Hepatic stellate cell (primary cell): ENCODE results near the gene STX5.
"Not testable (repeated sequence)": the region's sequence is repeated elsewhere in the genome, so short reads cannot be mapped to it uniquely, and the experiment has no call there.

ENCODE experiments used
- DNase-seq: peaks from one replicate; pipeline ENCODE4 v3.0.0; 2011; ENCODE audit warnings: low spot score

The STX5 gene

DNA sequence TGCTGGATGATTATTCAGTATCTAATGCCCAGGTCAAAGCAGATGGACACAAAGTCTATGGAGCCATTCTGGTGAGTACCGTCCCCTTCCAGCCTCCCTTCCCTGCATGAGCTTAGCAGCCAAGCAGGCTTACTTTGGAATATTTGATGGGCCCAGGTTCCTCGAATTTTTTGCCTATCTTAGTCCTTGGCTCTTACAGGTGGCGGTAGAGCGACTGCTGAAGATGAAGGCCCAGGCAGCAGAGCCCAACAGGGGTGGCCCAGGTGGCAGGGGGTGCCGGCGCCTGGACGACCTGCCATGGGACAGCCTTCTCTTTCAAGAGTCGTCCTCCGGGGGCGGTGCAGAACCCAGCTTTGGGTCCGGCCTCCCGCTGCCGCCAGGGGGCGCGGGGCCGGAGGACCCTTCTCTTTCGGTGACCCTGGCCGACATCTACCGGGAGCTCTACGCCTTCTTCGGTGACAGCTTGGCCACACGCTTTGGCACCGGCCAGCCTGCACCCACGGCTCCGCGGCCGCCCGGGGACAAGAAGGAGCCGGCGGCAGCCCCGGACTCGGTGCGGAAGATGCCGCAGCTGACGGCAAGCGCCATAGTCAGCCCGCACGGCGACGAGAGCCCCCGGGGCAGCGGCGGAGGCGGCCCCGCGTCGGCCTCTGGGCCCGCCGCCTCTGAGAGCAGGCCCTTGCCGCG lies 45.4 kb downstream of the STX5 start:
- DNase-seq = peak; percentile 94

DNA sequence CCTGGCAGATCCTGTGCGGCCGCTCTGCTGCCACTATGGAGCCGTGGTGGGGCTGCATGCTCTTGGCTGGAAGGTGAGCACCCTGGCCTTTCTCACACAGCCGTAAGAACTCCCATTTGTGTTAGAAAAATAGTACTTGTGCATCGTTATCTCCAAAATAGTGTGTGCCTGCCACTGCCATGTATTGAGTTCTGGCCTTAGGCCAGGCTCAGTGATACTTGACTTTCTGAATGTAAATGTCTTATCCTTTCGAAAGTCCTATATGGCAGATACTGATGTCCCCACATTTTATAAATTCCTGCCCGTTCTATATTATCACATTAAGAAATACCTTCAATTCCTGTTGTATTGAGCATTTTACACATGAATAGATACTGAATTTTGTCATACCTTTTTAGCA lies 49.1 kb downstream of the STX5 start:
- no peak for DNase-seq

DNA sequence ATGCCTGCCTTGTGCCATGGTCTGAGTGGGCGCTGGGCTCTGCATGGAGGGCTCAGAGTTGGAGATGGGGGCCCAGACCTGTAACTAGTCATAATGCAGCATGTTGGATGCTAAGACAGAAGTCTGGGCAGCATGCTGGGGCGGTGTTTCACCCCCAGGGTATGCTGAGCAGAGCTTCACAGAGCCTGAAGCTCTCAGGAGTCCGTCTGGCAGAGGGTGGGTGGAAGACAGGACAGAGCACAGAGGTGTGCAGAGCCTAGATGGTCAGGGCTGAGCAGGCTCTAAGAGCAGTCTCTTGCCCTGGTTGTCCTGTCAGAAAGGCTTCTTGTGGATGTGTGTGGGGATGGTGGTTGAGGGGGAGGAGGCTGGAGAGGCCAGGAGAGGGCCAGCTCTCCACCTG lies 53.4 kb downstream of the STX5 start:
- DNase-seq = no peak

DNA sequence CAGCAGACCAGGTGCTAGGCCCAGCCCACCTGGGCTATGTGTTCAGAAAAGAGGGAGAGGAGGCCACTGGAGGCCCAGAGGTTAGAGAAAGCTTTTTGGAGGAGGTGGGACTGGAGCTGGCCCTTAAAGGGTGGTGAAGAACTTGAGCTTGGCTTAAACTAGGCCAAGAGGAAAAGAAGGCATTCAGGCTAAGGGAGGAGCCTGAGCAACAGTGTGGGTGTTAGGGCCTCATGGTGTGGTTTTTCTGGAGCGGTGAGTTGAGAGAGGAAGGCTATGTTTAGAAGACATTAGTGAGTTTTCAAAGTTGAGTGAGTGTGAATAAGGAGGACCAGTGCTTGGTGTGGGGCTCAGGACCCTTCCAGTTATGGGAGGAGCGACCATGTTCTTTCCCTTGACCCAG lies 54.5 kb downstream of the STX5 start:
- no peak for DNase-seq

DNA sequence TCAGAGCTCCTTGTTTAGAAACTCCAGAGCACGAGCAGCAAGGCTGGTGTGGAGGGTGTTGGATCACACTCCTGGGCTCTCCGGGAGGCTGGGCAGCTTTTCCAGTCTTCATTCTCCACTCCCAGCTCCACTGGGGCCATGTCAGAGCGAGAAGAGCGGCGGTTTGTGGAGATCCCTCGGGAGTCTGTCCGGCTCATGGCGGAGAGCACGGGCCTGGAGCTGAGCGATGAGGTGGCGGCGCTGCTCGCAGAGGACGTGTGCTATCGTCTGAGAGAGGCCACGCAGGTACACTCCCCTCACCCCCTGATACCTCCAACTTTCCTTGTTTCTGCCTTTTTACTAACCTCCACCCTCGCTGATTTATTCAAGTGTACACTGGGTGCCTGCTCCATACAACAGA lies 56.2 kb downstream of the STX5 start:
- DNase-seq = no peak

DNA sequence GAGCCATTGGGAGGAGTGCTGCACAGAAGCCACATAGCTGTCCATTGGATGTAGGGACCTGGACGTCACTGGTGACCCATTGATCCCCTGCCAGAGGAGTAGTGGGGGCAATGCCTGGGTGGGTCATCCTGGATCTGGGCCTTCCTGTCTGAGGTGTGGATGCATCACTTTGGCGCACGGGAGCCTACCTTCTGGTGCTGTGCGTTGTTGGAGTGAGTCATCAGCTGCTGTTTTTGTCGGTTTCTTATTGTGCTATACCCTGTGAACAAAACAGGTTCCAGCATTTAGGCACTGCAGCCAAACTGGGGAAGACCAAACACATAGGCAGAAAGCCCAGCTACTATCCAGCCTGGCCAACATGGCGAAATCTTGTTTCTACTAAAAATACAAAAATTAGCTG lies 57.4 kb downstream of the STX5 start:
- no peak for DNase-seq

DNA sequence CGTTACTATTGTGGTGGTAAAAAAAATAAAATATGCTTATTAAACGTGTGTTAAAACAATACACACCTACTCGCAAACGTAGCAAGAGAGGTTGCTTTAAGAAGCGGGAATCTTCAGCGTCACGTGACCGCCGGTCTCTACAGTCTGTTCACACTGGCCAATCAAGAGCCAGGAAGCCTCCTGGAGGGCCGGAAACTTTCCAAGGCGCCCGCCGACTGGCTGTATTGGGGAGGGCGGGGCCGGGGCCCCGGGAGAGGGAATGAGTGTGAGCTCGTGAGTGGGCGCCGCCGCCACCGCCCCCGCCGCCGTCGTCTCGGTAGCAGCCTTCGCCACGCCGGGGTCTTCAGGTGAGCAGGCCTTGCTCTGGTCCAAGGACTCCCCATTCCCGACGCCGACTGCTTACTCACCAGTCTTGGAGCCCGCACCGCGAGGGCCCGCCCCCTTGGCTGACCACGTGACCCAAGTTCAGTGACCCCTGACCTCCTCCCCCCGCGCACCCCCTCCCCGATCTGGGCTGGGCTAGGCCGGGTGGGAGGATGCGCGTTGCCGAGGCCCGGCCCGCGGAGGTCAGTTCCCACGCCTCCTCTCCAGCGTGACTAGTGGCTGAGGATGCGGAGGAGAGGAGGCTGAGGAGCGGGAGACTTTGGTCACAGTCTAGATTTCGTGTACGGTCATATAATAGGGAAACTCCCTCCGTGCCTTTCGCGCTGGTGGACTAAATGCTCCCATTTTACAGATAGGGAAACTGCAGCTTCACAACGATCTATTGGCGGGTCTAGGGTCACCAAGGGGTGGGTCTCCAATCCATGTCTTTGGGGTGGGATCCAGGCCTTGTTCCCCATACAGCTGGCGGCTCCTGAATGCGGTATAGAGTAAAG lies 60.5 kb downstream of the STX5 start, which contains the start of gene TAF6L:
Gene TAF6L, plus strand, starts transcription at position 253 of the 878 bp plus-strand sequence. CDS start 4,388 bp downstream, outside the sequence.
- DNase-seq = peak; percentile 98

DNA sequence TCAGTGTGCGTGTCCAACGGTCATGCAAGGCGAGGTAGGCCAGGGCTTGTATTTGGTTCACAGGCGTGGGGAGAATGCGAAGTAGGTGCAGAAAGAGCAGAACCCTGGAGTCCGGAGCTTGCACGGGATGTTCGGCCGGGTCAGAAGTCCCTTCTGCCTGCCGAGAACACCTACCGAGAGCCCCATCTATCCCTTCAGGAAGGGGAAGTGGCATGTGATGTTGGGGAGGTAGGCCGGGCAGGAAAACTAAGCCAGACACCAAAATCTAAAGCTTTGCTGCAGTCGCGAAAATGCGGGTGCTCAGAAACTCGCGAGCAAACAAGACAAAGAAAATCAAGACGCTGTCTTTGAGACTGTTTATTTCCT lies 61.1 kb downstream of the STX5 start:
- no peak for DNase-seq

DNA sequence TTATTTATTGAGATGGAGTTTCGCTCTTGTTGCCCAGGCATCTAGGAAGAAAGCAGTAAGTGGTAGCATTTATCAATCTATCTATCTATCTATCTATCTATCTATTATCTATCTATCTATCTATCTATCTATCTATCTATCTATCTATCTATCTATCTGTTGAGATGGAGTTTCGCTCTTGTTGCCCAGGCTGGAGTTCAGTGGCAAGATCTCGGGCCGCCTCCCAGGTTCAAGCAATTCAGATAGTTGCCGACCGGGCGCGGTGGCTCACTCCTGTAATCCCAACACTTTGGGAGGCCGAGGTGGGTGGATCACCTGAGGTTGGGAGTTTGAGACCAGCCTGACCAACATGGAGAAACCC lies 71.0 kb downstream of the STX5 start:
- not testable (repeated sequence) for DNase-seq

DNA sequence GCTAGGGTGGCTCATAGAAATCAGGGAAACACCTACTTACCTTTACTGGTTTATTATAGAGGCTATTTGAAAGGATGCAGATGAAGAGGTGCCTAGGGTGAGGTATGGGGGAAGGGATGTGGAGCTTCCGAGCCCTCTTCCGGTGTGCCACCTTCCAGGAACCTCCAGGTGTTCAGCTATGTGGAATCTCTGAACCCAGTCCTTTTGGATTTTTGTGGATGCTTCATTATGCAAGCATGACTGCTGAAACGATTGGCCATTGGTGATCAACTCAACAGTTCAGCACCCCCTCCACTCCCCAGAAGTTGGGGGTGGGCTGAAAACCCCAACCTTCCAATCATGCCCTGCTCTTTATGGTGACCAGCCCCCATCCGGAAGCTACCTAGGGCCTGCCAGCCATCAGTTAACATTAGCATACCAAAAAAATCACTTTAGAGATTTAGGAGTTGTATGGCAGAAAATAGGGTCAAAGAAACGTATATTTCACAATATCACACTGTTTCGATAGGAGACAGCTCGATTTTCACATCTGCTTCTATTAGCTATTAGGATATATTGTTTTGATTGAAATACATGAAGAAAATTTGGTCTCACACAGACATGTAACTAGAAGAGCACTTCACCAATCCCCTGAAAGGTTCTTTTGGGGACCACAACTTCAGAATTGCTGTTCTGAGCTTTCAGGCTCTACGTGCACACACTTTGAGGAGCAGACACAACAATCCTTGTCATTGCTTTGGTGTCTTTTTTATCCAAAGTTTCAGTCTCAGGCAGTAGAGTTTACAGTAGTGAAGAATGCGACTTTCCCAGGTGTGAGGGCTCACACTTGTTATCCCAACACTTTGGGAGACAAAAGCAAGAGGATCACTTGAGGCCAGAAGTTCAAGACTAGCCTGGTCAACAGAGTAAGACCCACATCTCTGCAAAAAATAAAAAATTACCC lies 73.7 kb downstream of the STX5 start:
- no peak for DNase-seq
